PC-3 (cell line): ENCODE measurements around the gene EGFLAM. TPM values are rescaled to one million over a fixed set of nuclear protein-coding genes. Genes with fewer than 3 reads are reported as not detected.

Experiments
- ATAC-seq: fragments of 200-7000 bp; cut with Tn5 transposase; 2 replicates; pipeline ENCODE4 v1.9.1; 2020; ENCODE audit warnings: mild to moderate bottlenecking, moderate library complexity
- BruUV-seq: library from RNA; stranded (reverse); fragments of 400-500 nt; replicated peaks from 2 replicates; lab custom pipeline; 2021; lab: Mats Ljungman, UMichigan
- CTCF ChIA-PET: fragments of 300-600 bp; sonication (Branson Sonifier 250); formaldehyde crosslinking; loops from one replicate; lab custom pipeline; 2022; ENCODE audit warnings: antibody characterized with exemption; lab: Charles Lee
- POLR2A ChIA-PET: fragments of 300-600 bp; sonication (Branson Sonifier 250); formaldehyde crosslinking; loops from one replicate; lab custom pipeline; 2022; ENCODE audit warnings: antibody characterized with exemption; ENCODE audit not compliant: unreplicated experiment; lab: Charles Lee
- DNase-seq: peaks from one replicate; pipeline ENCODE4 v3.0.0-alpha.2; 2015
- H2AFZ ChIP-seq: fragments of 300-600 bp; sonication (generic); 2 replicates; pipeline ENCODE4 v1.6.0; 2016; ENCODE audit warnings: antibody characterized with exemption, low read length
- H3F3A ChIP-seq: fragments of 300-600 bp; sonication (generic); one replicate; pipeline ENCODE4 v1.6.0; 2017; ENCODE audit warnings: antibody characterized with exemption, low read length, control low read depth, mild to moderate bottlenecking; ENCODE audit not compliant: unreplicated experiment
- H3K27ac ChIP-seq: fragments of 300-600 bp; sonication (generic); 2 replicates; pipeline ENCODE4 v1.5.1; 2016; ENCODE audit warnings: mild to moderate bottlenecking, low read length
- H3K27me3 ChIP-seq: fragments of 300-600 bp; sonication (generic); 2 replicates; pipeline ENCODE4 v1.6.1; 2016; ENCODE audit warnings: low read length, mixed read lengths
- H3K36me3 ChIP-seq: fragments of 300-600 bp; sonication (generic); 2 replicates; pipeline ENCODE4 v1.6.1; 2016; ENCODE audit warnings: low read depth, mixed run types, low read length, mixed read lengths
- H3K4me1 ChIP-seq: fragments of 300-600 bp; sonication (generic); 2 replicates; pipeline ENCODE4 v1.5.1; 2016; ENCODE audit warnings: low read length; ENCODE audit not compliant: insufficient read depth
- H3K4me2 ChIP-seq: fragments of 300-600 bp; sonication (generic); 2 replicates; pipeline ENCODE4 v1.6.0; 2016; ENCODE audit warnings: low read length
- H3K4me3 ChIP-seq: fragments of 300-600 bp; sonication (generic); 2 replicates; pipeline ENCODE4 v1.5.1; 2016; ENCODE audit warnings: mild to moderate bottlenecking, low read length, mixed read lengths
- H3K79me2 ChIP-seq: fragments of 300-600 bp; sonication (generic); 2 replicates; pipeline ENCODE4 v1.6.1; 2017; ENCODE audit warnings: low read length, mixed read lengths
- H3K9ac ChIP-seq: fragments of 300-600 bp; sonication (generic); 2 replicates; pipeline ENCODE4 v1.6.0; 2016; ENCODE audit warnings: mild to moderate bottlenecking, low read length
- H3K9me2 ChIP-seq: fragments of 300-600 bp; sonication (generic); replicated peaks from 2 replicates; pipeline ENCODE4 v1.6.1; 2016; ENCODE audit warnings: mixed run types, low read length, mixed read lengths
- H3K9me3 ChIP-seq: fragments of 300-600 bp; sonication (generic); 2 replicates; pipeline ENCODE4 v1.6.1; 2016; ENCODE audit warnings: low read length, mixed read lengths
- H4K20me1 ChIP-seq: fragments of 300-600 bp; sonication (generic); 2 replicates; pipeline ENCODE4 v1.6.1; 2016; ENCODE audit warnings: low read length, mixed read lengths
- EZH2 ChIP-seq: fragments of 300-600 bp; sonication (generic); IDR thresholded peaks from one replicate; pipeline ENCODE4 v1.6.1; 2017; ENCODE audit warnings: antibody characterized with exemption, mild to moderate bottlenecking, low read length; ENCODE audit not compliant: unreplicated experiment
- EZH2phosphoT487 ChIP-seq: fragments of 300-600 bp; sonication (generic); IDR thresholded peaks from 2 replicates; pipeline ENCODE4 v1.6.1; 2018; ENCODE audit warnings: mild to moderate bottlenecking, antibody characterized with exemption, low read length, borderline replicate concordance
- intact Hi-C: fragments of 100-400 bp; cut with micrococcal nuclease; formaldehyde crosslinking; loops from 2 replicates; pipeline ENCODE4 v1.9.0; 2023
- total RNA-seq: library from RNA; depleted of rRNA; stranded (reverse); fragments of >200 nt; gene quantifications from 2 replicates; pipeline ENCODE4 v1.2.3, GENCODE V29; 2014
- TF ChIP-seq, protein P1 (sequence below): fragments of 300-600 bp; sonication (generic); conservative IDR thresholded peaks from 2 replicates; pipeline ENCODE4 v1.5.1; 2017; ENCODE audit warnings: antibody characterized with exemption, low read depth, mild to moderate bottlenecking, low read length

The EGFLAM gene
- total RNA-seq, 1 experiment from 2014 or later, result not detected

DNA sequence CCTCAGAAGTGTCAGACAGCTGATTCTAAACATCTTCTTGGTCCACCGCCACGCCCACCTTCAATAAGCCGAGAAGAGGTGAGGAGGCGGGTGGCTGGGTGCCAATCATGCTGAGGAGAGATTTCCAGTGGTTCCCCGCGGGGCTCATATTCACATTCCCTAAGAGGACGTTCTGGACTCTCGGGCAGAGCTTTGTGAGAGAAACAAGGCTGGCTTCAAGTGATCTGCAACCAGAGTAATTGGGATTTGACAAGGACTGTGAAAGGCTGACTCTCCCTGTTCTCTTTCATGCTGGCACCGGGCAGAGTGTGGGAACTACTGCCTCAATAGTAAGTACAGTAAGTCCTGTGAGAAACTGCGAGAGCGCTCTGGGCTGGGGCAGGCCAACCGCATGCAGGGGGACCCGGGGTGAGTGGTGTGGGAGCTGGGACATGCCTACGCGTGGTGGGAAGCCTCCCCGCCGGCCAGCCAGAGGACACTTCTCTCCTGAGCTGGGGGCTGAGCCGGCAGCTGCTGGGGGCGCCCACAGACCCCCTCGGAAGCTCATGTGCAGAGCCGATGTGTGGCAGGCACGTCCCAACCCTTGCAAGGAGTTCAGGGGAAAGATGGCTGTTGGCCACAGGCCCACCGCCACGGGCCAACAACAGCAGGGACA is 187.1 kb downstream of the EGFLAM start:
- CTCF ChIA-PET, result no interaction called here

DNA sequence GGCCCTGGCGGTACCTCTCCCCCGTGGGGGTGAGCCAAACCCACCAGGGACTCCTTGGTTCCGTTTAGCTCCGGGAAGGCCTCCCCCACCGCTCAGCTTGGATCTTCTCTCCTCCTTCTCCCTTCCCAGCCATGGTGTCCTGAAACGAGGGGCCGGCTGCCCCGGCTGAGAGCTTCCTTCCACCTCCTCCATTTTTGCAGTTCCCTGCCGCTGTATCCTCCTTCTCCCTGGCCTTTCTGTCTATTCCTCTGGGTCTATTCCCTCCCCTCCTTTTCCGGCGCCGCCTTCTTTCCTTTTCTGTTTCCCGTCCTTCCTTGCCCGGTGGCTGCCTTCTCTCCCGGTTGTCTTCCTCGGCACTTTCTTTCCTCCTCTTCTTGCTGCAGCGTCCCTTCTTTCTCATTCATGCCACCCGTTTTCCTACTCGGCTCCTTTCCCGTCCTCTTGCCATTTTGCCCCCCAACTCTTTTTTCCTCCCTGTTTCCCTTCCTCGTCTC is 187.7 kb downstream of the EGFLAM start:
- ChIA-PET POLR2A (no interaction called here), CTCF (no interaction called here)
- H3F3A ChIP-seq, result no peaks in the 10 kb centered on the region
- H3K4me2 ChIP-seq, result no peak overlapping the region
- no peaks in the 10 kb centered on the region for H4K20me1 ChIP-seq
- ATAC-seq (no peak), DNase-seq (no peak)
- no peak overlapping the region for H3K9ac ChIP-seq
- no peak overlapping the region for H3K4me3 ChIP-seq
- TF ChIP-seq EZH2, result no peak
- TF ChIP-seq, protein P1, sequence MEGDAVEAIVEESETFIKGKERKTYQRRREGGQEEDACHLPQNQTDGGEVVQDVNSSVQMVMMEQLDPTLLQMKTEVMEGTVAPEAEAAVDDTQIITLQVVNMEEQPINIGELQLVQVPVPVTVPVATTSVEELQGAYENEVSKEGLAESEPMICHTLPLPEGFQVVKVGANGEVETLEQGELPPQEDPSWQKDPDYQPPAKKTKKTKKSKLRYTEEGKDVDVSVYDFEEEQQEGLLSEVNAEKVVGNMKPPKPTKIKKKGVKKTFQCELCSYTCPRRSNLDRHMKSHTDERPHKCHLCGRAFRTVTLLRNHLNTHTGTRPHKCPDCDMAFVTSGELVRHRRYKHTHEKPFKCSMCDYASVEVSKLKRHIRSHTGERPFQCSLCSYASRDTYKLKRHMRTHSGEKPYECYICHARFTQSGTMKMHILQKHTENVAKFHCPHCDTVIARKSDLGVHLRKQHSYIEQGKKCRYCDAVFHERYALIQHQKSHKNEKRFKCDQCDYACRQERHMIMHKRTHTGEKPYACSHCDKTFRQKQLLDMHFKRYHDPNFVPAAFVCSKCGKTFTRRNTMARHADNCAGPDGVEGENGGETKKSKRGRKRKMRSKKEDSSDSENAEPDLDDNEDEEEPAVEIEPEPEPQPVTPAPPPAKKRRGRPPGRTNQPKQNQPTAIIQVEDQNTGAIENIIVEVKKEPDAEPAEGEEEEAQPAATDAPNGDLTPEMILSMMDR, result no peak
- TF ChIP-seq EZH2phosphoT487, result no peak
- no peaks in the 10 kb centered on the region for H3K9me2 ChIP-seq
- no peaks in the 10 kb centered on the region for H3K9me3 ChIP-seq
- no peaks in the 10 kb centered on the region for H3K36me3 ChIP-seq
- no peaks in the 10 kb centered on the region for H3K4me1 ChIP-seq
- intact Hi-C loops, result no loop called here
- H3K79me2 ChIP-seq, result no peaks in the 10 kb centered on the region
- H3K27me3 ChIP-seq, result no peaks in the 10 kb centered on the region
- no peak overlapping the region for H2AFZ ChIP-seq
- H3K27ac ChIP-seq, result no peak overlapping the region
- no TSS peak for BruUV-seq

More for the DNA sequence above, 187.1 kb downstream of the EGFLAM start:
- Histone ChIP-seq H3K9me2 (no peaks in the 10 kb centered on the region), H3K27me3 (no peaks in the 10 kb centered on the region), H3K27ac (no peak overlapping the region), H2AFZ (no peak overlapping the region), H3K9ac (no peak overlapping the region), H3K79me2 (no peaks in the 10 kb centered on the region), H3F3A (no peaks in the 10 kb centered on the region), H3K4me1 (no peaks in the 10 kb centered on the region), H3K4me3 (no peak overlapping the region), H3K4me2 (no peak overlapping the region), H4K20me1 (no peaks in the 10 kb centered on the region), H3K9me3 (no peaks in the 10 kb centered on the region), H3K36me3 (no peaks in the 10 kb centered on the region)
- no TSS peak for BruUV-seq
- no peak for ATAC-seq
- POLR2A ChIA-PET, result no interaction called here
- intact Hi-C loops, result no loop called here
- no peak for DNase-seq
- TF ChIP-seq, protein P1, result no peak
- TF ChIP-seq EZH2phosphoT487 (no peak), EZH2 (no peak)

DNA sequence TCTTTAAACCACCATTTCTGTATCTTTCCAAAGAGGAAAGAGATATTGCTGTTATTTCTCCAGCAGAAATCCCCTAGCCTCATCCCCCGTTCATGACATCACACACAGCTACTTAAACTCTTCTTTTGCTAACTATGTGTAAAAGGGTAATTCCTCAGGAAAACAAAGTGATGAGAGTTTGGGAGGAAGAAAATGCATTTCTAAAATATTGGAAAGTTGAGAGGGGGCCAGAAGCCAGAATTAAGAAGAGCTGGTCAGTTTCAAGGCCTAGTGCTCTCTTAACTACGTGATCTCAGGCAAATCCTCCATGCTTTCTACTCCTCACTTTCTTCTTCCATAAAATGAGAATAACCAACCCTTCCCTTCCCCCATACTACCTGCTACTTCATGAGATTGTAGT is 188.7 kb downstream of the EGFLAM start:
- ChIA-PET CTCF (interaction anchor here (1.1 to 1.3 kb wide), 2 partner anchors 224 to 363 kb away, joined by 4 to 10 read pairs; no protein-coding TSS in a partner anchor), POLR2A (no interaction called here)
- no peak overlapping the region for H2AFZ ChIP-seq
- BruUV-seq, result no TSS peak
- H4K20me1 ChIP-seq, result no peaks in the 10 kb centered on the region
- intact Hi-C loops, result no loop called here
- no peak overlapping the region for H3K9ac ChIP-seq
- no peaks in the 10 kb centered on the region for H3K9me3 ChIP-seq
- DNase-seq (no peak), ATAC-seq (no peak)
- H3K4me2 ChIP-seq, result no peak overlapping the region
- no peaks in the 10 kb centered on the region for H3K79me2 ChIP-seq
- H3K27ac ChIP-seq, result no peak overlapping the region
- H3K4me3 ChIP-seq, result no peak overlapping the region
- H3K4me1 ChIP-seq, result no peaks in the 10 kb centered on the region
- H3K36me3 ChIP-seq, result no peaks in the 10 kb centered on the region
- no peaks in the 10 kb centered on the region for H3K27me3 ChIP-seq
- TF ChIP-seq EZH2phosphoT487 (no peak), EZH2 (no peak)
- TF ChIP-seq, protein P1, result no peak
- H3K9me2 ChIP-seq, result no peaks in the 10 kb centered on the region
- H3F3A ChIP-seq, result no peaks in the 10 kb centered on the region
